IMR-90 (cell line): ENCODE results near the gene PID1. TPM values are rescaled to one million over a fixed set of nuclear protein-coding genes. Genes with fewer than 3 reads are reported as not detected.

Experiments used
- ATAC-seq: fragments of 200-7000 bp; cut with Tn5 transposase; 2 replicates; pipeline ENCODE4 v1.9.1; 2020; ENCODE audit warnings: low read depth, mild to moderate bottlenecking, moderate library complexity
- BruUV-seq: library from RNA; stranded (reverse); fragments of 400-500 nt; replicated peaks from 2 replicates; lab custom pipeline; 2021; lab: Mats Ljungman, UMichigan
- CTCF ChIA-PET: fragments of 300-600 bp; formaldehyde crosslinking; extraction: SDS; loops from one replicate; lab custom pipeline; 2021; ENCODE audit warnings: antibody characterized with exemption; lab: Yijun Ruan, JAX
- POLR2A ChIA-PET: fragments of 300-600 bp; sonication (Branson Sonifier 250); formaldehyde crosslinking; loops from one replicate; lab custom pipeline; 2022; ENCODE audit warnings: antibody characterized with exemption; ENCODE audit not compliant: unreplicated experiment; lab: Charles Lee
- DNase-seq: peaks from one replicate; pipeline ENCODE4 v3.0.0; 2013
- H2AFZ ChIP-seq: replicated peaks from 2 replicates; pipeline ENCODE3; 2013; ENCODE audit warnings: low read length, mild to moderate bottlenecking; ENCODE audit not compliant: poor library complexity
- H2AK5ac ChIP-seq: 2 replicates; pipeline ENCODE4 v1.6.1; 2013; ENCODE audit warnings: low read depth, low read length, inconsistent platforms
- H2AK9ac ChIP-seq: replicated peaks from 2 replicates; pipeline ENCODE3; 2013; ENCODE audit warnings: mild to moderate bottlenecking, low read depth, low read length, moderate library complexity; ENCODE audit not compliant: poor library complexity
- H2BK120ac ChIP-seq: 2 replicates; pipeline ENCODE4 v1.6.1; 2013; ENCODE audit warnings: low read depth, low read length, inconsistent platforms
- H2BK15ac ChIP-seq: 3 replicates; pipeline ENCODE4 v1.6.1; 2013; ENCODE audit warnings: low read depth, low read length, inconsistent platforms
- H2BK20ac ChIP-seq: 2 replicates; pipeline ENCODE4 v1.6.1; 2013; ENCODE audit warnings: low read depth, mild to moderate bottlenecking, inconsistent platforms, low read length, moderate library complexity
- H2BK5ac ChIP-seq: 2 replicates; pipeline ENCODE4 v1.6.1; 2013; ENCODE audit warnings: mild to moderate bottlenecking, low read depth, low read length, inconsistent platforms; ENCODE audit not compliant: poor library complexity, severe bottlenecking
- H3K14ac ChIP-seq: replicated peaks from 2 replicates; pipeline ENCODE4 v1.6.1; 2013; ENCODE audit warnings: low read depth, low read length, inconsistent platforms
- H3K18ac ChIP-seq: 2 replicates; pipeline ENCODE4 v1.6.1; 2013; ENCODE audit warnings: low read depth, low read length, control low read depth
- H3K23ac ChIP-seq: 2 replicates; pipeline ENCODE4 v1.6.1; 2013; ENCODE audit warnings: low read depth, low read length, inconsistent platforms
- H3K27ac ChIP-seq: 2 replicates; pipeline ENCODE4 v1.5.1; 2013; ENCODE audit warnings: mild to moderate bottlenecking, control low read depth, low read length; ENCODE audit not compliant: insufficient read depth
- H3K27me3 ChIP-seq: 2 replicates; pipeline ENCODE4 v1.6.1; 2013; ENCODE audit warnings: low read length; ENCODE audit not compliant: control insufficient read depth, insufficient read depth
- H3K36me3 ChIP-seq: 2 replicates; pipeline ENCODE4 v1.6.1; 2013; ENCODE audit warnings: low read length, mixed read lengths; ENCODE audit not compliant: control insufficient read depth, insufficient read depth
- H3K4ac ChIP-seq: 2 replicates; pipeline ENCODE4 v1.6.1; 2013; ENCODE audit warnings: low read depth, low read length, inconsistent platforms
- H3K4me1 ChIP-seq: 2 replicates; pipeline ENCODE4 v1.6.1; 2013; ENCODE audit warnings: low read length, mixed read lengths; ENCODE audit not compliant: control insufficient read depth, insufficient read depth
- H3K4me2 ChIP-seq: 2 replicates; pipeline ENCODE4 v1.6.1; 2013; ENCODE audit warnings: low read depth, mild to moderate bottlenecking, control low read depth, low read length, moderate library complexity
- H3K4me3 ChIP-seq: 2 replicates; pipeline ENCODE4 v1.5.1; 2013; ENCODE audit warnings: low read depth, mild to moderate bottlenecking, control low read depth, low read length, moderate library complexity; ENCODE audit not compliant: insufficient read depth
- H3K56ac ChIP-seq: 2 replicates; pipeline ENCODE4 v1.6.1; 2013; ENCODE audit warnings: low read length, inconsistent platforms; ENCODE audit not compliant: insufficient read depth; ENCODE audit errors: extremely low read depth
- H3K79me1 ChIP-seq, 2 experiments: 2 replicates each; pipeline ENCODE4 v1.6.1; 2013; ENCODE audit warnings: low read length in 2 of 2, inconsistent platforms in 1 of 2, low read depth in 1 of 2
- H3K9ac ChIP-seq: 2 replicates; pipeline ENCODE4 v1.6.1; 2013; ENCODE audit warnings: low read depth, low read length, control low read depth
- H3K9me1 ChIP-seq: 2 replicates; pipeline ENCODE4 v1.6.1; 2013; ENCODE audit warnings: low read length, inconsistent platforms; ENCODE audit not compliant: insufficient read depth
- H3K9me3 ChIP-seq: 2 replicates; pipeline ENCODE4 v1.6.1; 2013; ENCODE audit warnings: low read length; ENCODE audit not compliant: control insufficient read depth, insufficient read depth
- H4K20me1 ChIP-seq: 2 replicates; pipeline ENCODE4 v1.6.1; 2013; ENCODE audit warnings: low read length, inconsistent platforms; ENCODE audit not compliant: insufficient read depth
- H4K5ac ChIP-seq: 2 replicates; pipeline ENCODE4 v1.6.1; 2013; ENCODE audit warnings: mild to moderate bottlenecking, low read depth, low read length, control low read depth
- H4K8ac ChIP-seq, 2 experiments: 2 replicates each; pipeline ENCODE4 v1.6.1; 2013; ENCODE audit warnings: low read depth in 2 of 2, low read length in 2 of 2, control low read depth in 1 of 2, inconsistent platforms in 1 of 2
- H4K91ac ChIP-seq: 2 replicates; pipeline ENCODE4 v1.6.1; 2013; ENCODE audit warnings: low read depth, low read length, inconsistent platforms; ENCODE audit not compliant: insufficient read depth
- CEBPB ChIP-seq: IDR thresholded peaks from 2 replicates; pipeline ENCODE4 v1.6.1; 2012; ENCODE audit warnings: low read depth, low read length, improper control_type of control experiment
- FOS ChIP-seq: fragments of 150-350 bp; IDR thresholded peaks from 2 replicates; pipeline ENCODE4 v1.6.1; 2016; ENCODE audit warnings: low read depth, low read length
- RCOR1 ChIP-seq: IDR thresholded peaks from 2 replicates; pipeline ENCODE4 v1.6.1; 2012; ENCODE audit warnings: mild to moderate bottlenecking, low read length, improper control_type of control experiment; ENCODE audit not compliant: insufficient replicate concordance
- SMC3 ChIP-seq: fragments of 150-350 bp; IDR thresholded peaks from 2 replicates; pipeline ENCODE4 v1.6.1; 2016; ENCODE audit warnings: low read depth, mild to moderate bottlenecking, antibody characterized with exemption, low read length, moderate library complexity
- WGBS, 2 experiments: methylation state at CpG; one replicate each; pipeline versions ENCODE4 v1.1.5 to v1.1.7; 2013; ENCODE audit warnings: missing lambda C conversion rate in 2 of 2; ENCODE audit not compliant: insufficient read length in 1 of 2; ENCODE audit errors: extremely low coverage in 2 of 2; 5-methylcytosine and 5-hydroxymethylcytosine counted together
- dilution Hi-C: fragments of 300-500 bp; cut with HindIII; formaldehyde crosslinking; loops from one replicate; pipeline ENCODE4 v1.14.3; 2018; ENCODE audit warnings: low sequenced_read_pairs; ENCODE audit not compliant: unreplicated experiment
- in situ Hi-C: fragments of 300-500 bp; cut with MboI; formaldehyde crosslinking; loops from 3 replicates; pipeline ENCODE4 v1.14.3; 2019; ENCODE audit warnings: low sequenced_read_pairs, inconsistent platforms, mixed read lengths
- intact Hi-C: fragments of 100-400 bp; cut with micrococcal nuclease; formaldehyde crosslinking; loops from 2 replicates; pipeline ENCODE4 v1.10.0; 2022
- polyA plus RNA-seq, 3 experiments: library from polyadenylated mRNA; depleted of rRNA; stranded (reverse); fragments of >200 nt; gene quantifications; 2 replicates each; pipeline ENCODE4 v1.2.3, GENCODE V29; 2012; ENCODE audit warnings: low replicate concordance in 1 of 3
- total RNA-seq: library from RNA; depleted of rRNA; stranded (reverse); fragments of >200 nt; gene quantifications from 2 replicates; pipeline ENCODE4 v1.2.3, GENCODE V29; 2012

Gene PID1
- total and polyA plus RNA-seq, 2 of the 4 experiments (the other 2 are of a cell fraction), result 0.90 to 1.9 TPM

DNA sequence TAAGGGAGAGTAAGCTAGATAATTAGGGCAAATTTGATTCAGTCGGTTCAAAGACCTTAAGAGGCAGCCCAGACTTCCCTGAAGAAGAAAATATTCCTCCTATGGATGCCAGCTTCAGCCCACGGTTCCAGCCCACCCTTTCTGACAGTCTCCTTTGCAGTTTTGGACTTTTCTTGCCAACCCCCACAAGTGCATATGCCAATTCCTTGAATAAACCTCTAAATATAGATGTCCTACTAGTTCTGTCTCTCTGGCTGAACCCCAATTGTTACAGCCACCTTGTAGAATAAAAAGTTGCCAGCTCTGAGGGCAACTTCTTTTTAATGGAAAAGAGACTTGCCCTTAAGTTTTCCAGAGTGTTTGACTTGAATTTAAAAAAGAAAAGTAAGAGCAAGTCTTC, 111.7 kb downstream of the PID1 start:
- BruUV-seq, result no TSS peak

More for the DNA sequence above, 111.7 kb downstream of the PID1 start:
- H3K4me3 ChIP-seq, result no peak overlapping the region
- no peak overlapping the region for H2AFZ ChIP-seq
- no peaks in the 10 kb centered on the region for H3K4me1 ChIP-seq
- H2BK120ac ChIP-seq, result no peak overlapping the region
- H4K8ac ChIP-seq, result no peak overlapping the region
- no peak for ATAC-seq
- no peak for DNase-seq
- no peaks in the 10 kb centered on the region for H4K20me1 ChIP-seq
- no peaks in the 10 kb centered on the region for H3K79me1 ChIP-seq
- H3K4ac ChIP-seq, result no peak overlapping the region
- no CpG with 5 or more reads among the region's 2 CpGs for WGBS, 2 experiments
- H3K4me2 ChIP-seq, result no peak overlapping the region
- H4K91ac ChIP-seq, result no peak overlapping the region
- dilution Hi-C loops, result no loop called here
- no peaks in the 10 kb centered on the region for H3K9me1 ChIP-seq
- TF ChIP-seq CEBPB, result no peak
- no peak for TF ChIP-seq RCOR1
- no peak for TF ChIP-seq SMC3
- no peak for TF ChIP-seq FOS
- POLR2A ChIA-PET, result no interaction called here
- H2AK5ac ChIP-seq, result no peak overlapping the region
- intact Hi-C loops, result no loop called here
- H2BK5ac ChIP-seq, result no peak overlapping the region
- H3K56ac ChIP-seq, result no peak overlapping the region
- peaks cover 10% of the 10 kb centered on the region for H3K9me3 ChIP-seq
- CTCF ChIA-PET, result no interaction called here
- H2AK9ac ChIP-seq, result no peak overlapping the region
- in situ Hi-C loops, result no loop called here
- no peak overlapping the region for H2BK15ac ChIP-seq
- H2BK20ac ChIP-seq, result no peak overlapping the region
- no peak overlapping the region for H3K27ac ChIP-seq
- no peaks in the 10 kb centered on the region for H3K27me3 ChIP-seq
- H3K18ac ChIP-seq, result no peak overlapping the region
- H3K14ac ChIP-seq, result no peak overlapping the region
- no peaks in the 10 kb centered on the region for H3K36me3 ChIP-seq
- no peak overlapping the region for H3K23ac ChIP-seq
- no peak overlapping the region for H3K9ac ChIP-seq
- H4K5ac ChIP-seq, result no peak overlapping the region
